ENCODE data around the gene PHACTR1. TPM values are rescaled to one million over a fixed set of nuclear protein-coding genes. Genes with fewer than 3 reads are reported as not detected.
A peak's percentile ranks its signal among the peaks of the same experiment; 100 is the strongest.

PHACTR1 gene
- total RNA-seq, 1 donor from 2014 or later: 50.7 TPM

GRCh38 chr6:13328076-13328874 lies 611.7 kb downstream of the PHACTR1 start, which contains the start of gene TBC1D7:
Gene TBC1D7, minus strand, starts transcription at chr6:13328537. Its CDS starts 1,639 bp downstream, at chr6:13326898.
- peak; percentile 8 for TF ChIP-seq CTCF (IDR thresholded peaks at IDR 0.05; ENCODE audit: partially characterized antibody, unreplicated experiment)
- H3K27me3 Mint-ChIP-seq (ENCODE audit: unreplicated experiment): no peaks in the 10 kb centered on the region
- no peaks in the 10 kb centered on the region for H3K36me3 Mint-ChIP-seq (ENCODE audit: unreplicated experiment)
- H3K4me3 Mint-ChIP-seq (ENCODE audit: unreplicated experiment): peak within 1 kb of the TSS; percentile 92
- H3K27ac Mint-ChIP-seq (ENCODE audit: unreplicated experiment): peak within 1 kb of the TSS; percentile 86
- no peaks in the 10 kb centered on the region for H3K9me3 Mint-ChIP-seq (ENCODE audit: unreplicated experiment)
- peaks cover 6% of the 10 kb centered on the region for H3K4me1 Mint-ChIP-seq (ENCODE audit: low read depth, unreplicated experiment)
- peak; percentile 96 for DNase-seq

GRCh38 chr6:13328875-13329183 lies 612.3 kb downstream of the PHACTR1 start:
- no peak for DNase-seq
- Mint-ChIP-seq H3K36me3 (ENCODE audit: unreplicated experiment) (no peaks in the 10 kb centered on the region), H3K27ac (ENCODE audit: unreplicated experiment) (peak overlapping the region; percentile 84), H3K9me3 (ENCODE audit: unreplicated experiment) (no peaks in the 10 kb centered on the region), H3K4me1 (ENCODE audit: low read depth, unreplicated experiment) (peaks cover 6% of the 10 kb centered on the region), H3K27me3 (ENCODE audit: unreplicated experiment) (no peaks in the 10 kb centered on the region), H3K4me3 (ENCODE audit: unreplicated experiment) (peak overlapping the region; percentile 89)
- no peak for TF ChIP-seq CTCF (IDR thresholded peaks at IDR 0.05; ENCODE audit: partially characterized antibody, unreplicated experiment)

GRCh38 chr6:13331516-13332348 lies 615.2 kb downstream of the PHACTR1 start:
- no peaks in the 10 kb centered on the region for H3K27me3 Mint-ChIP-seq (ENCODE audit: unreplicated experiment)
- no peak for DNase-seq
- no peak overlapping the region for H3K27ac Mint-ChIP-seq (ENCODE audit: unreplicated experiment)
- H3K4me3 Mint-ChIP-seq (ENCODE audit: unreplicated experiment): no peak overlapping the region
- H3K36me3 Mint-ChIP-seq (ENCODE audit: unreplicated experiment): no peaks in the 10 kb centered on the region
- peak; percentile 73 for TF ChIP-seq CTCF (IDR thresholded peaks at IDR 0.05; ENCODE audit: partially characterized antibody, unreplicated experiment)
- H3K4me1 Mint-ChIP-seq (ENCODE audit: low read depth, unreplicated experiment): peaks cover 6% of the 10 kb centered on the region
- no peaks in the 10 kb centered on the region for H3K9me3 Mint-ChIP-seq (ENCODE audit: unreplicated experiment)

- peaks cover 4% of the 10 kb centered on the region for H3K4me1 Mint-ChIP-seq (ENCODE audit: low read depth, unreplicated experiment)
Measured at GRCh38 chr6:13332349-13332706, 615.8 kb downstream of the PHACTR1 start.

More at GRCh38 chr6:13332349-13332706, 615.8 kb downstream of the PHACTR1 start:
- Mint-ChIP-seq H3K9me3 (ENCODE audit: unreplicated experiment) (no peaks in the 10 kb centered on the region), H3K27ac (ENCODE audit: unreplicated experiment) (no peak overlapping the region), H3K4me3 (ENCODE audit: unreplicated experiment) (no peak overlapping the region), H3K36me3 (ENCODE audit: unreplicated experiment) (no peaks in the 10 kb centered on the region), H3K27me3 (ENCODE audit: unreplicated experiment) (no peaks in the 10 kb centered on the region)
- no peak for TF ChIP-seq CTCF (IDR thresholded peaks at IDR 0.05; ENCODE audit: partially characterized antibody, unreplicated experiment)
- no peak for DNase-seq

Data from glutamatergic neuron (in vitro differentiated cells).